Measurements from ENCODE around the gene CTNNA2.

DNA sequence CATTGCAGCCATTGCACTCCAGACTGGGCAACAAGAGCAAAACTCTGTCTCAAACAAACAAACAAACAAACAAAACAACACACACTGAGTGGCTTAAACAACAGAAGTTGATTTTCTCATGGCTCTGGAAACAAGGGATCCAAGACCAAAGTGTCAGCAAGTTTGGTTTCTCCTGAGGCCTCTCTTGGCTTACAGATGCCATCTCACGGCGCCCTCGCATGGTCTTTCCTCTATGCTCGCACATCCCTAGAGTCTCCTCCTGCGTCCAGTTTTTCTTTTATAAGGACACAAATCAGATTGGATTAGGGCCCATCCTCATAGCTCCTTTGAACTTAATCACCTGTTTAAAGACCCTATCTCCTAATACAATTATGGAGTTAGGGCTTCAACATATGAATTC lies 925.1 kb downstream of the CTNNA2 start:
- no peak for TF ChIP-seq CTCF (IDR thresholded peaks at IDR 0.05)
- no peak for TF ChIP-seq POLR2A (IDR thresholded peaks at IDR 0.05)

Measured in transverse colon (tissue), 3 donors.